ENCODE data around the gene CACNA1G.

The CACNA1G gene

DNA sequence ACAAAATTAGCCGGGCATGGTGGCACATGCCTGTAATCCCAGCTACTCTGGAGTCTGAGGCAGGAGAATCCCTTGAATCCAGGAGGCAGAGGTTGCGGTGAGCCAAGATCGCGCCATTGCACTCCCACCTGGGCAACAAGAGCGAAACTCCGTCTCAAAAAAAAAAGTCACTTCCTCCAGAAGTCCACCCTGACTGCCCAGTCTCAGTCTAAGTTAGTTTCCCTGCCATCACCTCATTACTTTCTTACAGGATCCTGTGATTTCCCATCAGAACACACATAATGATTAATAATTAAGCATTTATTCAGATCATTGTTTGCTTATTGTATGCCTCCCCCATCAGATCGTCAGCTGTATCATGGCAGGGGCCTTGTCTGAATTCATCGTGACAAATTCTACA, 105.8 kb downstream of the CACNA1G start:
- no peak for DNase-seq (ENCODE audit: low spot score)
- in situ Hi-C loops (cut with MboI; ENCODE audit: low sequenced_read_pairs, unreplicated experiment) = no loop called here
- TF ChIP-seq, protein P1, sequence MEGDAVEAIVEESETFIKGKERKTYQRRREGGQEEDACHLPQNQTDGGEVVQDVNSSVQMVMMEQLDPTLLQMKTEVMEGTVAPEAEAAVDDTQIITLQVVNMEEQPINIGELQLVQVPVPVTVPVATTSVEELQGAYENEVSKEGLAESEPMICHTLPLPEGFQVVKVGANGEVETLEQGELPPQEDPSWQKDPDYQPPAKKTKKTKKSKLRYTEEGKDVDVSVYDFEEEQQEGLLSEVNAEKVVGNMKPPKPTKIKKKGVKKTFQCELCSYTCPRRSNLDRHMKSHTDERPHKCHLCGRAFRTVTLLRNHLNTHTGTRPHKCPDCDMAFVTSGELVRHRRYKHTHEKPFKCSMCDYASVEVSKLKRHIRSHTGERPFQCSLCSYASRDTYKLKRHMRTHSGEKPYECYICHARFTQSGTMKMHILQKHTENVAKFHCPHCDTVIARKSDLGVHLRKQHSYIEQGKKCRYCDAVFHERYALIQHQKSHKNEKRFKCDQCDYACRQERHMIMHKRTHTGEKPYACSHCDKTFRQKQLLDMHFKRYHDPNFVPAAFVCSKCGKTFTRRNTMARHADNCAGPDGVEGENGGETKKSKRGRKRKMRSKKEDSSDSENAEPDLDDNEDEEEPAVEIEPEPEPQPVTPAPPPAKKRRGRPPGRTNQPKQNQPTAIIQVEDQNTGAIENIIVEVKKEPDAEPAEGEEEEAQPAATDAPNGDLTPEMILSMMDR (IDR thresholded peaks at IDR 0.05; ENCODE audit: borderline replicate concordance, control extremely low read depth, extremely low read depth, insufficient read depth, missing control alignments) = no peak

DNA sequence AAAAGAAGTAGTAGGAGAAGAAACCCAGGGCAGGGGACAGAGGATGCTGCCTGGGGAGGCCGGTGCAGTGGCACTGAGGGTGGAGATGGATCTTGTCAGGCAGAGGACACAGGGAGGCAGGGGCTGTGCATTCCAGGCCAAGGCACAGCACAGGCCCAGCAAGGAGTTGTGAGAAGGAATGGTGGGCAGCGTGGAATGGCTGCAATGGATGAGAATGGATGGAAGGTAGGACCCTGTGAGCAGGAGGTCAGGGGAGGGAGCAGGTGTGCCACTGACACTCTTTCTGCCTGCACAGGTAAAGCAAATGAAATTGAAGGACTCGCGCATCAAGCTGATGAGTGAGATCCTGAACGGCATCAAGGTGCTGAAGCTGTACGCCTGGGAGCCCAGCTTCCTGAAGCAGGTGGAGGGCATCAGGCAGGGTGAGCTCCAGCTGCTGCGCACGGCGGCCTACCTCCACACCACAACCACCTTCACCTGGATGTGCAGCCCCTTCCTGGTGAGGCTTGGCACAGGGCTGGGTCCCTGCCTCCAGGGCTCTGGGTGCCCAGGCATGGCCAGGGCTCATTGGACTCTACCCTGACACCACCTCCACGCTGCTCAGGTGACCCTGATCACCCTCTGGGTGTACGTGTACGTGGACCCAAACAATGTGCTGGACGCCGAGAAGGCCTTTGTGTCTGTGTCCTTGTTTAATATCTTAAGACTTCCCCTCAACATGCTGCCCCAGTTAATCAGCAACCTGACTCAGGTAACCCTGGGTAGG, 106.9 kb downstream of the CACNA1G start:
- in situ Hi-C loops (cut with MboI; ENCODE audit: low sequenced_read_pairs, unreplicated experiment) = no loop called here
- TF ChIP-seq, protein P1 (IDR thresholded peaks at IDR 0.05; ENCODE audit: borderline replicate concordance, control extremely low read depth, extremely low read depth, insufficient read depth, missing control alignments) = no peak
- DNase-seq (ENCODE audit: low spot score) = no peak

DNA sequence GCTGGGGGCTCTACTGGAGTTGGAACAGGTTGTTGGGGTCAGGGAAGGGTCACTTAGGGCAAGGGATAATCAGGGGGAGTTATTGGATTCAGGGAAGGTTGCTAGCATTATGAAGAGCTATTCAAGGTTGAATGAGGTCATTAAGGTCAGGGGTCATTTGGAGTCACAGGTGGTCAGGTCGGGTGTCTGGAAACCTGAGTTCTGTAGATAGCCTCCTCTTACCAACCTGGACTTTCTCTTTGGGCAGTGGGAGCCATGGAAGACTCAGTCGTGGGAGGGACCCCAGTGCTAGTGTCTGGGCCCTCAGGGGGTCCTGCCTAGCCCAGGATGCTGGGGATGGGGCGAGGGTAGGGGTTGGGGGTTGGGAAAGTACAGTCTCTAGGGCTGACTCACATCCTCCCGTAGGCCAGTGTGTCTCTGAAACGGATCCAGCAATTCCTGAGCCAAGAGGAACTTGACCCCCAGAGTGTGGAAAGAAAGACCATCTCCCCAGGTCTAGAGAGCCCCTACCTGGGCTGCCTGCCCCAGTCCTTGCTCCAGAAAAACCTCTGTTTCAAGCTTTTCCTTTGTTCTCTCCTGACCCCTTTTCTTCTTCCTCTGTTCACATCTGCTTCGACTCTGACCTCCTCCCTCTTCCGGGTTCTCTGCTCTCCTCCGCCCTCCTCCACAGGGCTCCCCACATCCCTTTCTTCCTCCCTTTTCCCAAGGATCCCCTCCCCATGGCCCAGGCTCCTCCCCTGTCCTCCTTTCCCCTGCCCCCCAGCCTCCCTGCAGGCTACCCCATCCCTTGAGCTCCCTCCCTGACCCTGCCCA, 107.7 kb downstream of the CACNA1G start:
- in situ Hi-C loops (cut with MboI; ENCODE audit: low sequenced_read_pairs, unreplicated experiment) = no loop called here
- no peak for DNase-seq (ENCODE audit: low spot score)
- TF ChIP-seq, protein P1 (IDR thresholded peaks at IDR 0.05; ENCODE audit: borderline replicate concordance, control extremely low read depth, extremely low read depth, insufficient read depth, missing control alignments) = no peak

DNA sequence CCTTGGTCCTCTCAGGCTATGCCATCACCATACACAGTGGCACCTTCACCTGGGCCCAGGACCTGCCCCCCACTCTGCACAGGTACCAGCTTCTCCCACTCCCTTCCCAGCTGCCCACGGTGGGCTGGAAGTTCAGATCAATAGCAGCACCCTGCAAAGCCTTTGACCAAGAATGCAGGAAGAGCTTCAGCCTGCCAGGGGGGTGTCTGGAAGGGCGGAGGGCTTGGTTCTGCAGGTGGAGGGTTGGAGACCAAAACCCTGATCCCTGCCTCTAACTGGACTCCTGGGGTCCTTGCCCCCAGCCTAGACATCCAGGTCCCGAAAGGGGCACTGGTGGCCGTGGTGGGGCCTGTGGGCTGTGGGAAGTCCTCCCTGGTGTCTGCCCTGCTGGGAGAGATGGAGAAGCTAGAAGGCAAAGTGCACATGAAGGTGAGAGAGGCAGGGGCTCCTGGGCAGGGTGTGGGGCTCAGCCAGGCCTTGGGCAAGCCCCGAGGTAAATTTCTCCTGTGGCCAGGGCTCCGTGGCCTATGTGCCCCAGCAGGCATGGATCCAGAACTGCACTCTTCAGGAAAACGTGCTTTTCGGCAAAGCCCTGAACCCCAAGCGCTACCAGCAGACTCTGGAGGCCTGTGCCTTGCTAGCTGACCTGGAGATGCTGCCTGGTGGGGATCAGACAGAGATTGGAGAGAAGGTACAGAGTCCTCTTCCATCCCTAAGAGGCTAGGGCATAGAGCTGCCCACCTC, 108.5 kb downstream of the CACNA1G start:
- no peak for DNase-seq (ENCODE audit: low spot score)
- TF ChIP-seq, protein P1 (IDR thresholded peaks at IDR 0.05; ENCODE audit: borderline replicate concordance, control extremely low read depth, extremely low read depth, insufficient read depth, missing control alignments) = no peak
- in situ Hi-C loops (cut with MboI; ENCODE audit: low sequenced_read_pairs, unreplicated experiment) = no loop called here

DNA sequence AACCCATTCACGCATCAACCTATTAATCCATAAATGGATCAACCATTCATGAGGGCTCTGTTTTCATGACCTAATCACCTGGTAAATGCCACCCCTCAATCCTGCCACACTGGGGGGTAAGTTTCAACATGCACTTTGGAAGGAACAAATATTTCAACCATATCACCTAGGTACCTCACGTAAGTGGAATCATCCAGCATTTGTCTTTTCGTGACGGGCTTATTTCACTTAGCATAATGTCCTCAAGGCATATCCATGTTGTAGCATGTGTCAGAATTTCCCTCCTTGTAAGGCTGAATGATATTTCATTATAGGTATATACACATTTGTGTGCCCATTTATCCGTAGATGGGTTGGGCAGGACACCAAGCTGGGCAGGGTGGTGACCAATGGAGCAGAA, 111.6 kb downstream of the CACNA1G start:
- TF ChIP-seq, protein P1 (IDR thresholded peaks at IDR 0.05; ENCODE audit: borderline replicate concordance, control extremely low read depth, extremely low read depth, insufficient read depth, missing control alignments) = no peak
- in situ Hi-C loops (cut with MboI; ENCODE audit: low sequenced_read_pairs, unreplicated experiment) = no loop called here
- DNase-seq (ENCODE audit: low spot score) = no peak

DNA sequence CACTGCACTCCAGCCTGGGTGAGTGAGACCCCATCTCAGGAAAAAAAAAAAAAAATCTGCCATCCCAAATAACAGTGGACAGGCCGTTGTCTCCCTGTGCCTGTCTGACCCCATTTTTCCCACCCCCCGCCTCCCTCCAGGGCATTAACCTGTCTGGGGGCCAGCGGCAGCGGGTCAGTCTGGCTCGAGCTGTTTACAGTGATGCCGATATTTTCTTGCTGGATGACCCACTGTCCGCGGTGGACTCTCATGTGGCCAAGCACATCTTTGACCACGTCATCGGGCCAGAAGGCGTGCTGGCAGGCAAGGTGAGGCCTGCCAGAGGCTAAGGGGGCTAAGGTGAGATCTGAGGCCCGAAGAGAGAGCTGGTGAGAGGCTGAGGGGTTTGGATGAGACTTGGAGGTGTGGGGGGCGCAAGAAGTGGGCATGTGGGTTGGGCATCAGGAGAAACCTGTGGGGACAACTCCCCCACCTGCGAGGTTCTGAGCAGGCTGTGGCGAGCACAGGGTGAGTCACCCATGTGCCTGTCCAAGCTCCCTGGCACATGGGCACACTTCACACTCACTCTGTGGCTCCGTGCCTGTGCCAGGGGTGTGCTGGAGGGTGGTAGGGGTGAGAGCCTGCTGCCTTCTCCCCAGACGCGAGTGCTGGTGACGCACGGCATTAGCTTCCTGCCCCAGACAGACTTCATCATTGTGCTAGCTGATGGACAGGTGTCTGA, 112.5 kb downstream of the CACNA1G start:
- TF ChIP-seq, protein P1 (IDR thresholded peaks at IDR 0.05; ENCODE audit: borderline replicate concordance, control extremely low read depth, extremely low read depth, insufficient read depth, missing control alignments) = no peak
- in situ Hi-C loops (cut with MboI; ENCODE audit: low sequenced_read_pairs, unreplicated experiment) = no loop called here
- DNase-seq (ENCODE audit: low spot score) = no peak
